Large intestine (tissue), 3 donors: Measurements from ENCODE around the gene CCM2L. TPM values are rescaled to one million over a fixed set of nuclear protein-coding genes. Genes with fewer than 3 reads are reported as not detected.

Source experiments
- DNase-seq, 2 donors: peaks; one replicate each; pipeline versions ENCODE4 v3.0.0 to v3.0.0-alpha.2; 2013
- H3K27ac ChIP-seq: one replicate; pipeline ENCODE4 v1.5.1; 2013; ENCODE audit warnings: low read length
- H3K27me3 ChIP-seq: 2 replicates; pipeline ENCODE4 v1.6.1; 2013; ENCODE audit warnings: low read length; ENCODE audit not compliant: control insufficient read depth, insufficient read depth
- H3K36me3 ChIP-seq: 2 replicates; pipeline ENCODE4 v1.6.1; 2013; ENCODE audit warnings: low read length; ENCODE audit not compliant: control insufficient read depth, insufficient read depth
- H3K4me1 ChIP-seq: one replicate; pipeline ENCODE4 v1.6.1; 2013; ENCODE audit warnings: low read length; ENCODE audit not compliant: control insufficient read depth, insufficient read depth
- H3K4me3 ChIP-seq: one replicate; pipeline ENCODE4 v1.5.1; 2013; ENCODE audit warnings: low read length
- H3K9me3 ChIP-seq: one replicate; pipeline ENCODE4 v1.6.1; 2013; ENCODE audit warnings: mild to moderate bottlenecking, low read depth, low read length, moderate library complexity; ENCODE audit not compliant: control insufficient read depth
- WGBS: methylation state at CpG from one replicate; pipeline ENCODE4 v1.1.5; 2013; ENCODE audit warnings: low lambda C conversion rate; ENCODE audit not compliant: insufficient coverage; 5-methylcytosine and 5-hydroxymethylcytosine counted together
- polyA plus RNA-seq: library from polyadenylated mRNA; unstranded; fragments of 120-200 nt; gene quantifications from one replicate; pipeline ENCODE4 v1.2.1, GENCODE V29; 2013

Gene CCM2L
- polyA plus RNA-seq, 1 donor = 2.9 TPM

DNA sequence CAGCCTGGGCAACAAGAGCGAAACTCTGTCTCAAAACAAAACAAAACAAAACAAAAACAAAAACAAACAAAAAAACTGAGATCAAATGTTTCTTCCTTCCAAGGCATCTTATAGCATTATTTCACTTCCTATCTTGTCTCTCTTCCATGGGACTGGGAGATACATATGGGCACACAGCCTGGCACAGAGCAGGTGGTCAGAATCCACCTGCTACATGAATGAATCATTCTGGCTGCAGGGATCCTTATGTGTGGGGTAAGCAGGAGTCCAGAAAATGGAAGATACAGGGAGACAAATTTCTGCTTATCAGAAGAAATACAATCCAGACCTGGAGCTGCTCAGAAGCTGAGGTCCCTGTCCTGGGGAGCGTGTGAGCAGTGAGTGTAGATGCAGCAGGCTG is 18.2 kb upstream of the CCM2L start:
- H3K4me1 ChIP-seq = no peaks in the 10 kb centered on the region
- DNase-seq = no peak
- H3K27me3 ChIP-seq = peaks cover 41% of the 10 kb centered on the region
- H3K36me3 ChIP-seq = no peaks in the 10 kb centered on the region
- no peaks in the 10 kb centered on the region for H3K9me3 ChIP-seq
- H3K27ac ChIP-seq = no peak overlapping the region
- WGBS = 89% methylated on average over 1 of the region's 2 CpGs
- H3K4me3 ChIP-seq = no peak overlapping the region

- H3K4me3 ChIP-seq = no peak overlapping the region
- no CpG with 5 or more reads among the region's 18 CpGs for WGBS
- H3K27ac ChIP-seq = no peak overlapping the region
- H3K36me3 ChIP-seq = no peaks in the 10 kb centered on the region
- DNase-seq = no peak
- H3K4me1 ChIP-seq = no peaks in the 10 kb centered on the region
- no peaks in the 10 kb centered on the region for H3K9me3 ChIP-seq
- peaks cover 41% of the 10 kb centered on the region for H3K27me3 ChIP-seq
These were observed 13.2 kb upstream of the CCM2L start for GRCh38 chr20:31996996-31997395.

DNA sequence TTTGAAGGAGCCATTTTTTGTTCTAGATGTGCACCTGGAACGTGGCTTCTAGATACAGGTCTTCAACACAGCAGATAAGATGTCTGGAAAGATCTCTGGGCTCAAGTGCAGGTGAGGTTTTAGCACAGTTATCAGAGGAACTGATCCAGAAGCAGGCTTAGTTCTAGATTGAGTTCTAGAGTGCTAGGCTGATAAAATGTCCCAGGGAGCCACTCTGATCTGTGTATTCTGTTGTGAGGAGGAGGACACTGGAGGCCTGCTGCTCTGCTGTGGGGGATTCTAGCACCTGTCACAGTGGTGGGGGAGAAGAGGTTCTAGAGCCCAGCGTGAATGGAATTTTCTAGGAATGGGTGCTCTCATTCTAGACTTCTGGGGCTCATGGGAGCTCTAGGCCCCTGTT is 12.0 kb upstream of the CCM2L start:
- Histone ChIP-seq H3K36me3 (no peaks in the 10 kb centered on the region), H3K4me3 (no peak overlapping the region), H3K27ac (no peak overlapping the region), H3K27me3 (peaks cover 35% of the 10 kb centered on the region), H3K4me1 (no peaks in the 10 kb centered on the region), H3K9me3 (no peaks in the 10 kb centered on the region)
- no CpG with 5 or more reads among the region's 2 CpGs for WGBS
- no peak for DNase-seq

GRCh38 chr20:32003325-32003724 is 6.9 kb upstream of the CCM2L start:
- Histone ChIP-seq H3K27me3 (peaks cover 19% of the 10 kb centered on the region), H3K27ac (no peak overlapping the region), H3K4me3 (no peak overlapping the region), H3K9me3 (no peaks in the 10 kb centered on the region), H3K36me3 (no peaks in the 10 kb centered on the region), H3K4me1 (no peaks in the 10 kb centered on the region)
- no peak for DNase-seq
- WGBS = no CpG with 5 or more reads among the region's 2 CpGs

- Histone ChIP-seq H3K9me3 (no peaks in the 10 kb centered on the region), H3K4me3 (no peak overlapping the region), H3K27ac (no peak overlapping the region), H3K4me1 (no peaks in the 10 kb centered on the region), H3K36me3 (no peaks in the 10 kb centered on the region), H3K27me3 (peaks cover 24% of the 10 kb centered on the region)
- DNase-seq = no peak
These were observed 5.3 kb upstream of the CCM2L start for GRCh38 chr20:32004963-32005362.

DNA sequence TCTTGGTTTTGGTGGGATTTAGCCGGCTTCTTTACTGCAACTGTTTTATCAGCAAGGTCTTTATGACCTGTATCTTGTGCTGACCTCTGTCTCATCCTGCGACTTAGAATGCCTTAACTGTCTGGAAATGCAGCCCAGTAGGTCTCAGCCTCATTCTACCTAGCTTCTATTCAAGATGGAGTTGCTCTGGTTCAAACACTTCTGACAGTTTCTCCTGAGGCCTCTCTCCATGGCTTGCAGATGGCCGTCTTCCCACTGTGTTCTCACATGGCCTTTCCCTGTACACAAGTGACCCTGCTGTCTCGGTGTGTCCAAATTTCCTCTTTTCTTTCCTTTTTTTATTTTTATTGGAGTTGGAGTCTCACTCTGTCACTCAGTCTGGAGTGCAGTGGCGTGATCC is 4.2 kb upstream of the CCM2L start:
- no CpG with 5 or more reads among the region's 5 CpGs for WGBS
- no peak for DNase-seq
- Histone ChIP-seq H3K4me3 (no peak overlapping the region), H3K4me1 (no peaks in the 10 kb centered on the region), H3K27me3 (peaks cover 31% of the 10 kb centered on the region), H3K36me3 (no peaks in the 10 kb centered on the region), H3K27ac (no peak overlapping the region), H3K9me3 (no peaks in the 10 kb centered on the region)

DNA sequence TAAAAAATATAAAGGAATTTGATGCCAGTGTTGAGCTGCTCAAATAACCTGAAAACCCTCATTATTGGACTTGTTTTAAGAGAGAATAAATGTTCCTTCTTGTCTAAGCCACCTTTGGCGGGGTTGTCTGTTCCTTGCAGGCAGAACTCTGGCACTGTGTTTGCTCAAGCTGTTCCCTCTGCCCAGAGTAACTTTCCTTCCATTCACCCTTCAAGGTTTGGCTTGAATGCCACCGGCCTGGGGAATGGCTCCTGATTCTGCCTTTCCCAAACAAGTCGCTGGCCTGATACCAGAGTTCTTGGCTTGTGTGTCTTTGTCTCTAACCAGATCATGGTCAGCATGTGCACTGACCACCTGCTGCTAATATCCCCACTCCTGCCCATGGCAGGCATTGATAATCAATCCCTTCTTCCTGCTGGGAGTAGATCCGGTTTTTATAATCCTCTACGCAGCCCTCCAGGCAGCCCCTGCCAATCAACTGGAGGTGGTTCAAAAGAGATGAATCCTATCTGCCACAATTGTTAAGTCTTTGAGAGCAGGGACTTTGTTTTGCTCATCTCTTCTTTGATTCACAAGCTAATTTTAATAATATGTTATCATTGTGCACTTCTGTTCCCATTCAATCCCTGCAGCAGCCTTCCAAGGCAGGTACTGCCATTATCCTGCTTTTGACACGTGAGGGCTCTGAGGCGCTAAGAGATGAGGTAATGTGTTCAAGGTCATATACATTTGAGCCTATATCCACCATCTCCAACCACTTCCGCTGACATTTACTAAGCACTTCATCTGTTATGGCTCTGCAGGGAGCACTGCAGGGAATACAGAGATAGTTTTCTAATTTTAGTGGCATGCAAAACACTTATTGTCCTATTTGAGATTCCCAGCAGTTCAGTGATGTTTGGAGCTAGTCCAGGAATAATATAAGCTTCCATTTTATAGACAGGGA is 3.1 kb upstream of the CCM2L start:
- WGBS = 33% methylated on average over 2 of the region's 8 CpGs
- H3K4me1 ChIP-seq = no peaks in the 10 kb centered on the region
- DNase-seq = no peak
- H3K9me3 ChIP-seq = no peaks in the 10 kb centered on the region
- H3K27me3 ChIP-seq = peaks cover 34% of the 10 kb centered on the region
- no peak overlapping the region for H3K27ac ChIP-seq
- H3K4me3 ChIP-seq = no peak overlapping the region
- H3K36me3 ChIP-seq = no peaks in the 10 kb centered on the region

DNA sequence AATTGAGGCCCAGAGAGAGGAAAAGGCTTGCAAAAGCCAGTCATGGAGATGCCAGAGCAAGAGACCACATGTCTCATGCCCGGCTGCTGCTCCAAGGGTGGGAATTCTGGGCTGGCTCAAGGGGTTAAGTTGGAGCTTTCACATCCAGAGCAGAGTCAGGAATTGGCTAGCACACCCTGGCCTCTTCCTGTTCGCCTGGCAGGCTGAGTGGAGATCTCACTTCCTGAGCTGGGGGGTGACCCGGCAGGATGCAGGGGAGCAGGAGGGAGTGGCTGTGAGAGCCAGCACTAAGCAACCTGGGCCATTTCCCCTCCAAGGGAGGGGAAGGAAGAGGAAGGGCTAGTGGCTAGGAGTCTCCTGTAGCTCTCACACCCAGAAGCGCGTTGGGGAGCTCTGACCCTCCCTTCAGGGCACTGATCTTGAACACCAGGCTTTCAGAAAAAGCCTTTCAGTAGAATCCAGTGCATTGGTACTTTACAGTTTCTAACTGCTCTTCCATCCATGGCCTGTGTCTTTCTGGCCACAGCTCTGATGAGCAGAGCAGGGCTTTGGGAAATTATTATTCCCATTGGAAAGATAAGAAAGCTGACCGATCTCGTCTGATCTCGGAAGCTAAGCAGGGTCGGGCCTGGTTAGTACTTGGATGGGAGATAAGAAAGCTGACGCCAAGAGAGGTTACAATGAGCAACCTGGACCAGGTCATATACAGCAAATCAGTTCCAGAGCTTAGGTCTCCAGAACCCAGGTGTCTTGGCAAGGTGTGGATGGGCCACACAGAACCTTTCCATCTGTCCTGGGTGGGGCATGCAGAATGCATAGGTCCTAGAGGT is 2.2 kb upstream of the CCM2L start:
- Histone ChIP-seq H3K27ac (no peak overlapping the region), H3K9me3 (no peaks in the 10 kb centered on the region), H3K27me3 (peaks cover 31% of the 10 kb centered on the region), H3K36me3 (no peaks in the 10 kb centered on the region), H3K4me3 (no peak overlapping the region), H3K4me1 (no peaks in the 10 kb centered on the region)
- peak in 1 of 2 donors; percentile 17 for DNase-seq
- no CpG with 5 or more reads among the region's 10 CpGs for WGBS

- Histone ChIP-seq H3K9me3 (no peaks in the 10 kb centered on the region), H3K27ac (no peak overlapping the region), H3K36me3 (no peaks in the 10 kb centered on the region), H3K4me3 (no peak overlapping the region), H3K27me3 (peaks cover 33% of the 10 kb centered on the region), H3K4me1 (no peaks in the 10 kb centered on the region)
- WGBS = no CpG with 5 or more reads among the region's 7 CpGs
- no peak for DNase-seq
These were observed 674 bp upstream of the CCM2L start for GRCh38 chr20:32009564-32009963.

DNA sequence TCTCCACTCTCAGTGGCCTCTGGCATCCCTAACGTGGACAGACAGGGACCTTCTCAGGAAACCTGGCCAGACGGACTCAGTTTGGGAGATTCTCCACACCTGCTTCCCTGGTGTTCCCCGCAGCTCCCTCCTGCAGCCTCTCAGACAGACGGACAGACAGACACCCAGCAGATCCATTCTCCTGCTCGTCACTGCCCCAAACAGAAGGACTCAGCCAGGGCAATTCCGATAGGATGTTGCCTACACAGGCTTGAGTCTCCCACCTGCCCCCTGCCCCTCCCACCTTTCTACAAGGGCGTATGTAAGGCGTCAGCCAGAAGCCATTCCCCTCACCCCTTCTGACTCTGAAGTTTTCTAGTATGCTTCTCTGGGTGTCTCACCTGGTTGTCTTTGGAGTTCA is 428 bp downstream of the CCM2L start:
- WGBS = no CpG with 5 or more reads among the region's 8 CpGs
- Histone ChIP-seq H3K4me3 (peak overlapping the region; percentile 4), H3K27me3 (peaks cover 40% of the 10 kb centered on the region), H3K27ac (no peak overlapping the region), H3K4me1 (no peaks in the 10 kb centered on the region), H3K36me3 (no peaks in the 10 kb centered on the region), H3K9me3 (no peaks in the 10 kb centered on the region)
- no peak for DNase-seq
